Measurements from ENCODE around the gene NT5DC1. TPM values are rescaled to one million over a fixed set of nuclear protein-coding genes. Genes with fewer than 3 reads are reported as not detected.
A peak's percentile ranks its signal among the peaks of the same experiment; 100 is the strongest.

Gene NT5DC1
- total and polyA plus RNA-seq, 4 donors = 8.6 to 49.0 (median 22.1) TPM

GRCh38 chr6:116111552-116112528, 11.2 kb downstream of the NT5DC1 start:
- peaks cover 19 to 43% (median 30%) of the 10 kb centered on the region in 4 donors for H3K36me3 ChIP-seq (ENCODE audit: control insufficient read depth in 4 of 4, insufficient read depth in 4 of 4, low read length in 4 of 4)
- no peak overlapping the region for H3K4me3 ChIP-seq
- peaks cover 0 to 5% (median 0%) of the 10 kb centered on the region in 5 donors for H3K4me1 ChIP-seq (ENCODE audit: control insufficient read depth in 5 of 5, insufficient read depth in 5 of 5, low read length in 5 of 5)
- no peak overlapping the region for H3K9ac ChIP-seq (ENCODE audit: insufficient read depth in 1 of 2, low read length in 2 of 2)
- H3K27ac ChIP-seq (ENCODE audit: low read depth in 1 of 2, low read length in 1 of 2) = no peak overlapping the region
- H3K27me3 ChIP-seq (ENCODE audit: control insufficient read depth in 3 of 3, insufficient read depth in 3 of 3, low read length in 2 of 3) = no peaks in the 10 kb centered on the region
- DNase-seq (no peak), ATAC-seq (ENCODE audit: insufficient read depth, low FRiP score) (no peak)
- H3K9me3 ChIP-seq (ENCODE audit: control insufficient read depth in 4 of 4, insufficient read depth in 3 of 4, low read length in 3 of 4) = no peaks in the 10 kb centered on the region
- TF ChIP-seq, protein P1, sequence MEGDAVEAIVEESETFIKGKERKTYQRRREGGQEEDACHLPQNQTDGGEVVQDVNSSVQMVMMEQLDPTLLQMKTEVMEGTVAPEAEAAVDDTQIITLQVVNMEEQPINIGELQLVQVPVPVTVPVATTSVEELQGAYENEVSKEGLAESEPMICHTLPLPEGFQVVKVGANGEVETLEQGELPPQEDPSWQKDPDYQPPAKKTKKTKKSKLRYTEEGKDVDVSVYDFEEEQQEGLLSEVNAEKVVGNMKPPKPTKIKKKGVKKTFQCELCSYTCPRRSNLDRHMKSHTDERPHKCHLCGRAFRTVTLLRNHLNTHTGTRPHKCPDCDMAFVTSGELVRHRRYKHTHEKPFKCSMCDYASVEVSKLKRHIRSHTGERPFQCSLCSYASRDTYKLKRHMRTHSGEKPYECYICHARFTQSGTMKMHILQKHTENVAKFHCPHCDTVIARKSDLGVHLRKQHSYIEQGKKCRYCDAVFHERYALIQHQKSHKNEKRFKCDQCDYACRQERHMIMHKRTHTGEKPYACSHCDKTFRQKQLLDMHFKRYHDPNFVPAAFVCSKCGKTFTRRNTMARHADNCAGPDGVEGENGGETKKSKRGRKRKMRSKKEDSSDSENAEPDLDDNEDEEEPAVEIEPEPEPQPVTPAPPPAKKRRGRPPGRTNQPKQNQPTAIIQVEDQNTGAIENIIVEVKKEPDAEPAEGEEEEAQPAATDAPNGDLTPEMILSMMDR (IDR thresholded peaks at IDR 0.05; ENCODE audit: control extremely low read depth, extremely low read depth) = no peak
- WGBS, 2 donors = 73 to 93% methylated on average over 5 of the region's 5 CpGs

DNA sequence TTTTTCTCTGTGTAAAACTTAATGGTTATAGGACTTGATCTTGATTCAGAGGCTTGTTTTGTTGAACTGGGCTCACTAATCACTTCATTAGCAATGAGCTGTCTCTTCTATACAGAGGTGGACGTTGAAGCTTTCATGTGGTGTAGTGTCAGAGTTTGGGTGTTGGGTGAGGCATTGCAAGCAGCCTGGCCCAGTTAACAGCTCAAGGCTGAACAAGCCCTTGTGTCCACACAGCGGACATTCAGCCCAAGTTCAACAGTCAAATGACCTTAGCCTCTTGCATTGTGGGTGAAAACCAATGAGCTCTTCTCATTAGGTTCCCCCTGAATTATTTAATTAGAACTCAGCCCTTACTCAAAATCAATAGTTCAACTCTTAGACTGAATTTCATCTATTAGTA, 12.7 kb downstream of the NT5DC1 start:
- no peak overlapping the region for H3K4me3 ChIP-seq
- TF ChIP-seq, protein P1 (IDR thresholded peaks at IDR 0.05; ENCODE audit: control extremely low read depth, extremely low read depth) = no peak
- ATAC-seq (ENCODE audit: insufficient read depth, low FRiP score) = no peak
- no peak overlapping the region for H3K27ac ChIP-seq (ENCODE audit: low read depth in 1 of 2, low read length in 1 of 2)
- H3K27me3 ChIP-seq (ENCODE audit: control insufficient read depth in 3 of 3, insufficient read depth in 3 of 3, low read length in 2 of 3) = no peaks in the 10 kb centered on the region
- peaks cover 0 to 5% (median 0%) of the 10 kb centered on the region in 5 donors for H3K4me1 ChIP-seq (ENCODE audit: control insufficient read depth in 5 of 5, insufficient read depth in 5 of 5, low read length in 5 of 5)
- H3K9ac ChIP-seq (ENCODE audit: insufficient read depth in 1 of 2, low read length in 2 of 2) = no peak overlapping the region
- peaks cover 19 to 43% (median 32%) of the 10 kb centered on the region in 4 donors for H3K36me3 ChIP-seq (ENCODE audit: control insufficient read depth in 4 of 4, insufficient read depth in 4 of 4, low read length in 4 of 4)
- 88 to 90% methylated on average over 2 of the region's 2 CpGs for WGBS, 2 donors
- H3K9me3 ChIP-seq (ENCODE audit: control insufficient read depth in 4 of 4, insufficient read depth in 3 of 4, low read length in 3 of 4) = no peaks in the 10 kb centered on the region
- no peak for DNase-seq

- DNase-seq = peak in 1 of 3 donors; percentile 27
- Histone ChIP-seq H3K4me3 (no peak overlapping the region), H3K4me1 (ENCODE audit: control insufficient read depth in 5 of 5, insufficient read depth in 5 of 5, low read length in 5 of 5) (peaks cover 0 to 4% (median 0%) of the 10 kb centered on the region in 5 donors), H3K36me3 (ENCODE audit: control insufficient read depth in 4 of 4, insufficient read depth in 4 of 4, low read length in 4 of 4) (peaks cover 16 to 38% (median 25%) of the 10 kb centered on the region in 4 donors), H3K27ac (ENCODE audit: low read depth in 1 of 2, low read length in 1 of 2) (no peak overlapping the region), H3K27me3 (ENCODE audit: control insufficient read depth in 3 of 3, insufficient read depth in 3 of 3, low read length in 2 of 3) (no peaks in the 10 kb centered on the region), H3K9ac (ENCODE audit: insufficient read depth in 1 of 2, low read length in 2 of 2) (no peak overlapping the region), H3K9me3 (ENCODE audit: control insufficient read depth in 4 of 4, insufficient read depth in 3 of 4, low read length in 3 of 4) (no peaks in the 10 kb centered on the region)
- WGBS, 2 donors = 92% methylated on average over 2 of the region's 2 CpGs
- TF ChIP-seq, protein P1 (IDR thresholded peaks at IDR 0.05; ENCODE audit: control extremely low read depth, extremely low read depth) = no peak
- no peak for ATAC-seq (ENCODE audit: insufficient read depth, low FRiP score)
Measured at GRCh38 chr6:116115781-116116180, 15.1 kb downstream of the NT5DC1 start.

Measured in lung (tissue), 12 donors.